ENCODE results near the gene CNTRL.
A peak's percentile ranks its signal among the peaks of the same experiment; 100 is the strongest.
"Not testable (repeated sequence)": the region's sequence is repeated elsewhere in the genome, so short reads cannot be mapped to it uniquely, and the experiment has no call there.

Gene CNTRL

GRCh38 chr9:121074370-121075250, at the start of gene CNTRL:
TSS of gene CNTRL (plus strand) at chr9:121074955. CDS start at chr9:121088327, 13,372 bp downstream.
- peak; percentile 98 for DNase-seq

GRCh38 chr9:121026260-121026691, 48.5 kb upstream of the CNTRL start:
- no peak for DNase-seq

GRCh38 chr9:121026768-121027167, 48.0 kb upstream of the CNTRL start:
- no peak for DNase-seq

GRCh38 chr9:121028285-121028684, 46.5 kb upstream of the CNTRL start:
- not testable (repeated sequence) for DNase-seq

- no peak for DNase-seq
These were observed 45.3 kb upstream of the CNTRL start for GRCh38 chr9:121029469-121029868.

GRCh38 chr9:121034529-121034928, 40.2 kb upstream of the CNTRL start:
- DNase-seq = no peak

- not testable (repeated sequence) for DNase-seq
These were observed 39.0 kb upstream of the CNTRL start for GRCh38 chr9:121035717-121036116.

- DNase-seq = no peak
These were observed 36.4 kb upstream of the CNTRL start for GRCh38 chr9:121038362-121038761.

GRCh38 chr9:121038804-121039203, 36.0 kb upstream of the CNTRL start:
- no peak for DNase-seq

GRCh38 chr9:121048175-121048574, 26.6 kb upstream of the CNTRL start:
- no peak for DNase-seq

GRCh38 chr9:121048618-121049017, 26.1 kb upstream of the CNTRL start:
- DNase-seq = no peak

- no peak for DNase-seq
These were observed 24.4 kb upstream of the CNTRL start, which contains the start of gene C5 for GRCh38 chr9:121050128-121050988. TSS of gene C5 (minus strand) at chr9:121050275. CDS start at chr9:121050246, 29 bp downstream.

- DNase-seq = no peak
These were observed 21.2 kb upstream of the CNTRL start for GRCh38 chr9:121053544-121053943.

GRCh38 chr9:121055642-121056143, 19.1 kb upstream of the CNTRL start:
- peak; percentile 58 for DNase-seq

GRCh38 chr9:121057821-121058220, 16.9 kb upstream of the CNTRL start:
- no peak for DNase-seq

GRCh38 chr9:121059513-121059912, 15.2 kb upstream of the CNTRL start:
- DNase-seq = no peak

- DNase-seq = peak; percentile 92
These were observed 14.6 kb upstream of the CNTRL start for GRCh38 chr9:121059998-121060636.

- DNase-seq = no peak
These were observed 7.9 kb upstream of the CNTRL start for GRCh38 chr9:121066850-121067249.

GRCh38 chr9:121067640-121068039, 7.1 kb upstream of the CNTRL start:
- DNase-seq = no peak

- no peak for DNase-seq
These were observed 5.4 kb upstream of the CNTRL start for GRCh38 chr9:121069396-121069795.

- no peak for DNase-seq
These were observed 3.4 kb upstream of the CNTRL start for GRCh38 chr9:121071370-121071755.

GRCh38 chr9:121071756-121072421, 2.9 kb upstream of the CNTRL start:
- DNase-seq = peak; percentile 86

All from hematopoietic multipotent progenitor cell treated with erythropoietin and hydrocortisone succinate and interleukin-3 and kit ligand, for 6 days (in vitro differentiated cells).